ENCODE results near the gene N4BP2L2. TPM values are rescaled to one million over a fixed set of nuclear protein-coding genes. Genes with fewer than 3 reads are reported as not detected.
"Not testable (repeated sequence)": the region's sequence is repeated elsewhere in the genome, so short reads cannot be mapped to it uniquely, and the experiment has no call there.

The N4BP2L2 gene
- polyA plus RNA-seq (ENCODE audit: insufficient read length in 3 of 3) = 100 to 1,000 TPM; 137 to 239 (median 170) TPM
- long read RNA-seq, donor 1, full-length matches to known transcripts = 11 of 16 reads
- long read RNA-seq, donor 1, partial matches to known transcripts = 5 of 16 reads
- long read RNA-seq, donor 1, other reads (novel, unspliced or antisense) = 0 of 16 reads
- long read RNA-seq, donor 2, full-length matches to known transcripts = 12 of 12 reads
- long read RNA-seq, donor 2, partial matches to known transcripts = 0 of 12 reads
- long read RNA-seq, donor 2, other reads (novel, unspliced or antisense) = 0 of 12 reads
- long read RNA-seq, donor 3, full-length matches to known transcripts = 12 of 42 reads
- long read RNA-seq, donor 3, partial matches to known transcripts = 24 of 42 reads
- long read RNA-seq, donor 3, other reads (novel, unspliced or antisense) = 6 of 42 reads
- long read RNA-seq, donor 4, full-length matches to known transcripts = 34 of 62 reads
- long read RNA-seq, donor 4, partial matches to known transcripts = 28 of 62 reads
- long read RNA-seq, donor 4, other reads (novel, unspliced or antisense) = 0 of 62 reads
- long read RNA-seq, donor 5 = 0 reads
- long read RNA-seq, donor 6, full-length matches to known transcripts = 39 of 97 reads
- long read RNA-seq, donor 6, partial matches to known transcripts = 58 of 97 reads
- long read RNA-seq, donor 6, other reads (novel, unspliced or antisense) = 0 of 97 reads
- long read RNA-seq, donor 7, full-length matches to known transcripts = 19 of 41 reads
- long read RNA-seq, donor 7, partial matches to known transcripts = 17 of 41 reads
- long read RNA-seq, donor 7, other reads (novel, unspliced or antisense) = 5 of 41 reads
- long read RNA-seq, donor 8 = 0 reads
- long read RNA-seq, donor 9, full-length matches to known transcripts = 15 of 31 reads
- long read RNA-seq, donor 9, partial matches to known transcripts = 16 of 31 reads
- long read RNA-seq, donor 9, other reads (novel, unspliced or antisense) = 0 of 31 reads
- long read RNA-seq, donor 10, full-length matches to known transcripts = 21 of 27 reads
- long read RNA-seq, donor 10, partial matches to known transcripts = 6 of 27 reads
- long read RNA-seq, donor 10, other reads (novel, unspliced or antisense) = 0 of 27 reads
- long read RNA-seq, donor 11, full-length matches to known transcripts = 5 of 36 reads
- long read RNA-seq, donor 11, partial matches to known transcripts = 25 of 36 reads
- long read RNA-seq, donor 11, other reads (novel, unspliced or antisense) = 6 of 36 reads
- long read RNA-seq, donor 12, full-length matches to known transcripts = 8 of 22 reads
- long read RNA-seq, donor 12, partial matches to known transcripts = 14 of 22 reads
- long read RNA-seq, donor 12, other reads (novel, unspliced or antisense) = 0 of 22 reads
- long read RNA-seq, donor 13 = 0 reads
- long read RNA-seq, donor 14, full-length matches to known transcripts = 14 of 41 reads
- long read RNA-seq, donor 14, partial matches to known transcripts = 27 of 41 reads
- long read RNA-seq, donor 14, other reads (novel, unspliced or antisense) = 0 of 41 reads
- long read RNA-seq, donor 15, full-length matches to known transcripts = 11 of 16 reads
- long read RNA-seq, donor 15, partial matches to known transcripts = 5 of 16 reads
- long read RNA-seq, donor 15, other reads (novel, unspliced or antisense) = 0 of 16 reads
- long read RNA-seq, donor 16, full-length matches to known transcripts = 73 of 172 reads
- long read RNA-seq, donor 16, partial matches to known transcripts = 99 of 172 reads
- long read RNA-seq, donor 16, other reads (novel, unspliced or antisense) = 0 of 172 reads

DNA sequence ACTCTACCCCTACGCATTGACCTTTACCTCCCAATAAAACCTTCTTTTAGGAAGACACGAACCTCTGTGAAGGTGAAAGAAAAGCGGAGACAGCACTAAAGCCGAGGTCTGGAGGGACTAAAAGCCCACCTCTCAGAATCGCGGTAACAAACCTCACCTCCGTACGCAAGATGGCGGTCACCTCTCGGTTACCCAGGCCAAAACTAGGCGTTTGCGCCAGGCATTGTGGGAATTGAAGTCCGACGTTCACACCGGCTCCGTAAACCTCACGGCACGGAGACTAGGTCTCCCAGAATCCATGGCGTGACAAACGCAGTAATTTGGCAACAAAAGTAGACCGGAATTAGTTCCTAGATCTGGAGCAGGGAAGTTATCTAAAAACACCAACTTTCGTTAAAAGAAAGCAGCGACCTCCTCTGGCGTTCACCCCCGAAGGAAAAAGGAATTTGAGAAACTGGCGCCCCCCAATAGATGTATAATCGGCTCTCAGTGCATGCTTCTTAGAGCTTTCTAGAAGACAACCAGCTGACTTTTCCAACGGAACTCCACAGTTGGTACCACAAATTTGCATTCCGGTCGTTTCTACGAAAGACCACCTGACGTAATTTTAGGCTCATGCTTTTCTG, at the start of gene N4BP2L2:
Gene N4BP2L2, minus strand, starts transcription at position 175 of the 626 bp plus-strand sequence. CDS start 1,768 bp downstream, outside the sequence.
- DNase-seq (ENCODE audit: extremely low read depth in 1 of 11, low read depth in 9 of 11, low spot score in 4 of 11) = peak; percentile 94 to 99 (median 98)

DNA sequence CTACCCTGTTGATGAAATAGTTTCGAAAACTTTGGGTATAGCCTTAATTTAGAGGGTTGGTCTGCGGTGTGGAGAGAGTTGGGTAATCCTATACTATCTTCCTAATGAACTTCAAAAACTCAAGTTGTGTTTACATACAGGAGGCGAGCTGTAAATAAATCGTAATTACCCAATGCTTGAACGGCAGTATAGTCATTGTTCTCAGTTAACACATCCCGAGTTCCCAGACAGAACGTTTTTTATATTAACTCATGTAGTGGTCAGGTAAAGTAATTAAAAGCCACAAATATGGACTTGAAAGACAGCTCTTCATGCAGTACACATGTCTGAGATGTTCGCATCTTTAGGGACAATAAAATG, 49.2 kb upstream of the N4BP2L2 start:
- peak in 1 of 11 donors; percentile 48 for DNase-seq (ENCODE audit: extremely low read depth in 1 of 11, low read depth in 9 of 11, low spot score in 4 of 11)

DNA sequence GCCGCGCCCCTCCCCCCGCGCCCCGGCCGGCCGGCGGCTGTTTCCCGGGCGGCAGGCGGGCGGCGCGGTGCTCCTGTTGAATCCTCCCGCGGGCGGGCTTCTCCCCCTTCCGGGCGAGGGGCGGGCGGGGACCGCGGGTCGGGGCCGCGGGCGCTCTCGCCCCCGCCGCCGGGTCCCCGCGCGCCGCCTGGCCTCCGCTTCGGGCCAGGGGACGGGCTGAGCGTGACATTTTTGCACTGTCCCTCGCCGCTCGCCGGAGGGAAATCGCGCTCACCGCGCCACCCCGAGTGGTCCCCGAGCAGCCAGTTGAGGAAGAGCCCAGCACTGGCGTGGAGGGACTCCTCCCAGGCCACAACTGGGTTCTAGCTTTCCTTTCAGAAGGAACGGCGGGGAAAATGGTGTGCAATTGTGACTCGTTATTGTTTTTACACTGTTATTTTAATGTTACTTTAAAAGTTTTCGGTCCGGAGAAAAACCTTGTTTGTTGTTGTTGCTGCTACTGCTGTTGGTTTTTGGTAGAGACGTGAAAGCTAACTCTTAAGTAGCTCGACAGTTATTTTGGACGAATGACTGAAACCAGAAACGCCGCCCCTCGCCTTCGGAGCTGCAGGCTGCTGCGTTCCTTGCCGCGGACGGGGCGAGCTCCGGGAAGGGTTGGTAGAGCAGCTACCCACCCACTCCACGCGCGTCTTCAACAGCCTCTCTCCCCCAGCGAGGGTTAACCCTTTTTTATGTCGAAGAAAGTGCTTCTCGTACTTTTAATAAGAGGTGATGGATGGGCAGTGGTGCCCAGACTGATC, 48.6 kb upstream of the N4BP2L2 start:
- DNase-seq (ENCODE audit: extremely low read depth in 1 of 11, low read depth in 9 of 11, low spot score in 4 of 11) = peak in 8 of 11 donors; percentile 48 to 63 (median 59)

DNA sequence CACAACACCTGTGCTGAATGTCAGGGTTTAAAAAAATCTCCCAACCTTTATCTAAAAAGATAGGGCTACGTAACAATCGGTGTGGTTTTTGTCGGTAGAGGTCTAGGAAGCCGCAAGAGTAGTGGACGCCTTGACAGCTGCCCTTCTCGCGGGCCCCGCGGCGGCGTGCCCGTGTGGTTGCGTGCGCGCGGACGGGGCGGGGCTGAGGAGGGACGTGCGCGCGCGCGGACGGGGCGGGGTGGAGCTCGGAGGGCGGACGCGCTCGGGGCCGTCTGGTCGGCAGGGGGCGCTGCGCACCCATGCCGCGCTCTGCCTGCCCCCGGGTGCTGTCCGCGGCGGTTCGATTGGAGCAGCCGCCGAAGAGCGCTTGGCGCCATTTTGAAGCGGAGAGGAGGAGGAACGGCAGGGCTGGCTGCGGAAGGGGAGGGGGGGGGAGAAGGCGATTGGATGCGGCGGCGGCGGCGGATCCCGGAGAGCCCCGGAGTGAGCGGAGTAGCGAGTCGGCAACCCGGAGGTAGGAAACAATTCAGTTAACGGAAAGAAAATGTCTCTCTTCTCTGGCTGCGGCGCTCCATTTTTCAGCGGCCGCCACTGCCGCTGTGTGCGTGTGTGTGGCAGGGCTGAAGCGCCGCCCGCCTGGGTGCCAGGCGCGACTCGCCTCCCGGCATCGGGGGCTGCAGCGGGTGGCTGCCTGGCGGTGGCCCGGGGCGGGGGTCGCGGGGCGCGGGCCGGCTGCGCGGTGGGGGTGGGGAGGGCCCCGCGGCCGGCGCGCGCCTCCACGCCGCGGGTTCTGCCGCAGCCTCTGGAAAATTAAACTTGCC, 47.7 kb upstream of the N4BP2L2 start, which contains the start of gene PDS5B:
Gene PDS5B, plus strand, starts transcription at position 373 of the 821 bp plus-strand sequence. CDS start 62,321 bp downstream, outside the sequence.
- peak; percentile 77 to 94 (median 92) for DNase-seq (ENCODE audit: extremely low read depth in 1 of 11, low read depth in 9 of 11, low spot score in 4 of 11)

DNA sequence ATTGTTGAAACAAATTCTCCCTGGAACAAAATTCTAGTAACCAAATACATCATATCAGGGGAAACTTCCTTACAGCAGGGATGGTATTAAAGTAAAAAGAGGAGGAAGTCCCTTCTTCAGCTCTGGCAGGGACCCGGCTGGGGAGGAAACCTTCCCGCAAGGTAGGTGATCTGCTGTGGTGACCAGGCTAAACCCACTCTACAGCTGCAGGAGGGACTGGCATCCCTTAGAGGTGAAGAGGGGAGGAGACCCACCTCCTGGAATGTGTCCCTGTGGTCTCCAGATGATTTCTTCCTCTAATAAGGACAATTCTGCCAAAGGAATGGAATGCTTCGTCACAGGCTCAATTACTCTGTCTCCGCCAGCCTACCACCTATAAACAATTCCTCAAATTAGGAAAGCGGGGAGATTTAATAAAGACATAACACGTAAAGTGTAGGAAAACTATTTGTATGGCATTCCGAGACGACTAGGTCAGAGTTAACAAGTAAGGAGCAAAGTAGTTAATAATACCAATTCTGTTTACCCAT, 47.0 kb upstream of the N4BP2L2 start:
- peak in 2 of 11 donors; percentile 8 to 13 for DNase-seq (ENCODE audit: extremely low read depth in 1 of 11, low read depth in 9 of 11, low spot score in 4 of 11)

DNA sequence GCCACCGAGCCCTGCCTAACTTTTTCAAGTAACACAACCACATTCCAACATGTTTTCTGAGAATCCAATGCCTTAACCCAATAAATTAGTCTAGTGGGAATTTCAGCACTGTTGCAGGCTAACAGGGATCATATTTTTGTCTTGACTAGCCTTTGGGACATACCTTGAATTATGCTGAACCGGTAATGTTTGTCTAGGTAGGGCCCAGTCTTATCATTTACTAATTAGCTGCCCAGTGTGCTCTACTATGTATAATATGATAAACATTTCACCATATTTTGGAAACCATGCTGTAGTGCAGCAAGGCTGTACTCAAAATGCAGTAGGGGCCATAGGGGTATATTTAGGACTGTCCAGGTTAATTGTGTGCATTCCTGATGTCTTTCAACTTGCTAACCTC, 44.4 kb upstream of the N4BP2L2 start:
- DNase-seq (ENCODE audit: extremely low read depth in 1 of 11, low read depth in 9 of 11, low spot score in 4 of 11) = no peak

DNA sequence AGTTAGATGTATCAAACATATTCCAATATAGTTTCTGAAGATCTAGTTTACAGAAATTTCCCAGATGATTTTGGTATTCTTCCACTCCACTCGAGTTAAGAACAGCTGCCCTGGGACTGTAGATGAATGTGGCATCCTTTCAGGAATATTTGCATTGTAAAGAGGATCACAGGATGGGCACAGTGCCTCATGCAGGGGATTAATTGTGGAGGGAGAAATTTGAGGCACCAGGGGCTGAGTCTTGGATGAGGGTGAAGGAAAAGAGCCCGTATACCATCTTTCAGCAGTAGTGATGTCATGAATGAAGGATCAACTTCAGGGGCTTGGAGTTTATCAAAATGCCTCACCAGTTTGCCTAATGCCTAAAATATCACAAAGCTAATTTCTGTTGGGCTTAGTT, 43.7 kb upstream of the N4BP2L2 start:
- no peak for DNase-seq (ENCODE audit: extremely low read depth in 1 of 11, low read depth in 9 of 11, low spot score in 4 of 11)

DNA sequence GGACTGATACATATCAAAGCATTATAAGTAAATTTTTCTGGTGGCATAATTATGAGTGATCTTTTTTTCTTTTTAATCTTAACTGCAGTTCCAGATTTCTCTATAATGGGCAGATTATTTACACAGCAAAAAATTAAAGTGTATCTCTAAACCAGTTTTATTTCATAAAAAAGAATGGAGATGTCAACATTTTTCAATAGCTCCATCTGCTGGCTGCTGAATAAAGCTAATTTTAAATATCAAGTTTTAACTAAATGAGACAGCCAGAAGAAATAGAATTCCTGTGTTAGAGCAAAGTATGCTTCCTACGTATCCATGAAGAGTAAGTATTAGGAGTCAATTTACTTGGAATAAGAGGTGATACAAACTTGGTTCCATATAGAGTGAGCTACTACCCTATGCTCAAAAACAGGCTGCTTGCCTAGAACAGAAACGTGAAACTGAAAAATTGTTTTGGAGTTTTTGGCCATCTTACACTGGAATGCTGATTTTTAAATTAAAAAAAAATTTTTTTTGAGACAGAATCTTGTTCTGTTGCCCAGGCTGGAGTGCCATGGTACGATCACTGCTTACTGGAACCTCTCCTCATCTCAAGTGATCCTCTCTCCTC, 42.7 kb upstream of the N4BP2L2 start:
- DNase-seq (ENCODE audit: extremely low read depth in 1 of 11, low read depth in 9 of 11, low spot score in 4 of 11) = peak in 2 of 11 donors; percentile 4 to 21

DNA sequence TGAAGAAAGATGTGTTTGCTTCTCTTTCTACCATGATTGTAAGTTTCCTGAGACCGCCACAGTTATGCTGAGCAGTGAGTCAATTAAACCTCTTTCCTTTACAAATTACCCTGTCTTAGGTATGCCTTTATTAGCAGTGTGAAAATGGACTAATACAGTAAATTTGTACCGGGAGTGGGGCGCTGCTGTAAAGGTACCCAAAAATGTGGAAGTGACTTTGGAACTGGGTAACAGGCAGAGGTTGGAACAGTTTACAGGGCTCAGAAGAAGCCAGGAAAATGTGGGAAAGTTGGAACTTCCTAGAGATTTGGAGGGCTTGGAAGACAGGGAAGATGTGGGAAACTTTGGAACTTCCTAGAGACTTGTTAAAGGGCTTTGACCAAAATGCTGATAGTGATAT, 38.4 kb upstream of the N4BP2L2 start:
- no peak for DNase-seq (ENCODE audit: extremely low read depth in 1 of 11, low read depth in 9 of 11, low spot score in 4 of 11)

DNA sequence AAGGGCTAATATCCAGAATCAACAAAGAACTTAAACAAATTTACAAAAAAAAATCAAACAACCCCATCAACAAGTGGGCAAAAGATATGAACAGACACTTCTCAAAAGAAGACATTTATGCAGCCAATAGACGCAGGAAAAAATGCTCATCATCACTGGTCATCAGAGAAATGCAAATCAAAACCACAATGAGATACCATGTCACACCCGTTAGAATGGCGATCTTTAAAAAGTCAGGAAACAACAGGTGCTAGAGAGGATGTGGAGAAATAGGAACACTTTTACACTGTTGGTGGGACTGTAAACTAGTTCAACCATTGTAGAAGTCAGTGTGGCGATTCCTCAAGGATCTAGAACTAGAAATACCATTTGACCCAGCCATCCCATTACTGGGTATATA, 37.1 kb upstream of the N4BP2L2 start:
- DNase-seq (ENCODE audit: extremely low read depth in 1 of 11, low read depth in 9 of 11, low spot score in 4 of 11) = not testable (repeated sequence)

DNA sequence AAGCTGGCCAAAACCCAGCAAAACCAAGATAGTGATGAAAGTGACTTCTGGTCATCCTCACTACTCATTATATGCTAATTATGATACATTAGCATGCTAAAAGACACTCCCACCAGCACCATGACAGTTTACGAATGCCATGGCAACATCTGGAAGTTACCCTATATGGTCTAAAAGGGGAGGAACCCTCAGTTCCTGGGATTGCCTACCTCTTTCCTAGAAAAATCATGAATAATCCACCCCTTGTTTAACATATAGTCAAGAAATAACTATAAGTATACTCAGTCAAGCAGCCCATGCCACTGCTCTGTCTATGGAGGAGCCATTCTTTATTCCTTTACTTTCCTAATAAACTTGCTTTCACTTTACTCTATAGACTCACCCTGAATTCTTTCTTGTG, 22.2 kb upstream of the N4BP2L2 start:
- DNase-seq (ENCODE audit: extremely low read depth in 1 of 11, low read depth in 9 of 11, low spot score in 4 of 11) = not testable (repeated sequence)

DNA sequence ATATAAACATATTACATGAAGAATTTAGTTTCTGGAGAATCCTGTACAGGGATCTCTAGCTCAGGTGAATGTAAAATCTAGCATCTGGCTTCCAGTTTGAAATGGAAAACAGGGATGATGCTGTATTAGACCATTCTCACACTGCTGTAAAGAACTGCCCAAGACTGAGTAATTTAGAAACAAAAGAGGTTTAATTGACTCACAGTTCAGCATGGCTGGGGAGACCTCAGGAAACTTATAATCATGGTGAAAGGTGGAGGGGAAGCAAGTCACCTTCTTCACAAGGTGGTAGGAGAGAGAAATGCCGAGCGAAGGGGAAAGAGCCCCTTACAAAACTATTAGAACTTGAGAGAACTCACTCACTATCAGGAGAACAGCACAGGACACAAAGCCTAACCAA, 17.0 kb upstream of the N4BP2L2 start:
- no peak for DNase-seq (ENCODE audit: extremely low read depth in 1 of 11, low read depth in 9 of 11, low spot score in 4 of 11)

DNA sequence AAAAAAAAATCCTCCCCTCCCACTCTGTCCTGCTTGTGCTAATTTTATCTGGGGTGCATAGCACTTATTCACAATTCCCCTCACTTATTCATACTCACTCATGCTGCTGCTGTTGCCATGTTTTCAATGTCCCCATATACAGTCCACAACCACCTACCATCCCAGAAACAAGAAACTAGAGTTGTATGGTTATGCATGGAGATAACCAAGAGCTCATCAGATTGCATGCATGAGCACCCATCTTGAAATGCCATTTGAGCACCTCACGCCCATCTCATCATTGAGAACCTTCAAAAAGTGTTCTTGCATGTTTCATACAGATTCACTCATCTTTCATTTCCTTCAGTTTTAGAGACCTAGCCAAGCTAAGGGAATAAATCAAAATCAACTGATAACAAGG, 15.1 kb upstream of the N4BP2L2 start:
- no peak for DNase-seq (ENCODE audit: extremely low read depth in 1 of 11, low read depth in 9 of 11, low spot score in 4 of 11)

DNA sequence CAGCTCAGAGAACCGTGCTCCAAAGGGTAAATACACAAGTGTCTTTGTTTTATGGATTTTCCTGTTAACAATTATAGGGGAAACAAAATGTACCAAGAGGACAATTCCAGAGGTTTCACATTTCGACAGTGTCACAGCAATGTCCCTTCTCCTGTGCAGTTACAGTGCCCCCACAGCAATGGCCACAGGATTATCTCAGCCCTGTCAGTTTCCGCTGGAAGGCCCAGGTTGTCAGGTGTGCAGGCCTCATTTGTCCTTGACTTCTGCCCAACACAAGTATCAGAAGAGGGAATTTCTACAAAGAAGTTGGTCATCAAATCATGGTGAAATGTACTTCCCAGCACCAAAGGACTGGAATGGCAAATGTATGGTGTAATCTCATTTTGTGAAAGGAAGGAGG, 11.2 kb upstream of the N4BP2L2 start:
- no peak for DNase-seq (ENCODE audit: extremely low read depth in 1 of 11, low read depth in 9 of 11, low spot score in 4 of 11)

DNA sequence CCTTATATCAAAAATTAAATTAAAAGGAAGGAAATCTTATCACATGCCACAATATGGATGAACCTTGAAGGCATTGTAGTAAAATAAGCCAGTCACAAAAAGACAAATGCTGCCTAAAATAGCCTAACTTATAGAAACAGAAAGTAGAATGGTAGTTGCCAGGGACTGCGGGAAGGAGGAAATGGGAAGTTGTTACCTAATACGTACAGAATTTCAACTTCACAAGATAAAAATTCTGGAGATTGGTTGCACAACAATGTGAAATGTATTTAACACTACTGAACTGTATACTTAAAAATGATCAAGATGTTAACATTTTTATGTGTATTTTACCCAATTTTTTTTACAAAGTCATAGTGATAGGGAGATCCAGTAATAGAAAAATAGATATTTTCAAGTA, 10.2 kb upstream of the N4BP2L2 start:
- no peak for DNase-seq (ENCODE audit: extremely low read depth in 1 of 11, low read depth in 9 of 11, low spot score in 4 of 11)
